Hematopoietic multipotent progenitor cell treated with erythropoietin and hydrocortisone succinate and interleukin-3 and kit ligand, for 6 days (in vitro differentiated cells): Measurements from ENCODE around the gene CCDC88C.
A peak's percentile ranks its signal among the peaks of the same experiment; 100 is the strongest.

ENCODE experiments used
- DNase-seq: peaks from one replicate; pipeline ENCODE4 v3.0.0-alpha.2; 2015

CCDC88C gene

GRCh38 chr14:91324606-91325575 is 92.7 kb downstream of the CCDC88C start:
- DNase-seq: no peak

GRCh38 chr14:91323671-91324605 is 93.7 kb downstream of the CCDC88C start:
- DNase-seq: peak; percentile 88

DNA sequence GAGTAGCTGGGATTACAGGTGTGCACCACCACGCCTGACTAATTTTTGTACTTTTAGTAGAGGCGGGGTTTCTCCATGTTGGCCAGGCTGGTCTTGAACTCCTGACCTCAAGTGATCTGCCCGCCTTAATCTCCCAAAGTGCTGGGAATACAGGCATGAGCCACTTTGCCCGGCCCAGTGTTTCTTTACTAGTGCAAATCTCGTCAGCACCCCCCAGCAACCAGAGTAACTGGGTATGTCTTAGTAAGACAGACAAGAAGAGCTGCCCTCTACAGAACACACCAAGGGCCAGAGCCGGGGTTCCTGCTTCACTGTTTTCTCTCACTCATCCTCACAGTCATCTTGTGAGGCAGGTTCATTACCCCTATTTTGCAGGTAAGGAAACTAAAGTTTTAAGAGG is 94.6 kb downstream of the CCDC88C start:
- DNase-seq: no peak

- no peak for DNase-seq
These were observed 95.0 kb downstream of the CCDC88C start for GRCh38 chr14:91322623-91323022.

DNA sequence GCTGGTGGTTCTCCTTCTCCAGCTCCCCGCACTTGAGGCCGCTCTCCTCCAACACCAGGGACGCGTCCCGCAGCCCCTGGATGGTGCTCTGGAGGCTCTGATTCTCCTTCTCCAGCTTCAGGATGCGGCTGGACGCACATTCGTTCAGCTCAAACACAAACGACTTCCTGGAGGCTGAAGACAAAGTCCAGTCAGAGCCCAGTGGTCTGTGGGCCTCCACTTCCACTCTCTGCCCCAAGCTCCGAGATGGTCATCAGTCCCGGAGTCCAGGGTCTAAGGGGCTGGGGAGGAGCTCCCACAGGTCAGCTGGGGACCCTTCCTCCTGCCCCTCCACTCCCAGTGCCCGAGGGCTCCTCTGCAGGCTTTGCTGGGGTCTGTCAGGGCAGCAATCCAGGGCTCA is 96.5 kb downstream of the CCDC88C start:
- DNase-seq: no peak

- no peak for DNase-seq
These were observed 97.4 kb downstream of the CCDC88C start for GRCh38 chr14:91320266-91320665.

DNA sequence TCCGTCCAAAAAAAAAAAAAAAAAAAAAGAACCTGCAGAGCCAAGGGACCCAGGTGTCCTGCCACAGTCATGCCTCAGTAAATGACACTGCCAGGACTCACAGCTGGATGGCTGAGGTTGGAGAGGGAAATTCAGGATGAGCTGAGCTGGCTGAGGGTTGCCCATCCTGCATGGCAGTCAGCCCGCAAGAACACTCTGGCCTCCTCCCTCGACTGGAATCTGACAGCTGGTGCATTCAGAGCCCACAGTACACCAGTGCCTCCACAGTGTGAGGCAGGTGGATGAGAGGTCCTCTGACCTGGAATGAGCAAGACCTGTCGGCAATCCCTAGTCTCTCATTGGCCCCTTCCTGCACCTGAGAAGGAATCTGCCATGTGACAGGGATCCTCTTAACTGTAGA is 98.7 kb downstream of the CCDC88C start:
- no peak for DNase-seq

DNA sequence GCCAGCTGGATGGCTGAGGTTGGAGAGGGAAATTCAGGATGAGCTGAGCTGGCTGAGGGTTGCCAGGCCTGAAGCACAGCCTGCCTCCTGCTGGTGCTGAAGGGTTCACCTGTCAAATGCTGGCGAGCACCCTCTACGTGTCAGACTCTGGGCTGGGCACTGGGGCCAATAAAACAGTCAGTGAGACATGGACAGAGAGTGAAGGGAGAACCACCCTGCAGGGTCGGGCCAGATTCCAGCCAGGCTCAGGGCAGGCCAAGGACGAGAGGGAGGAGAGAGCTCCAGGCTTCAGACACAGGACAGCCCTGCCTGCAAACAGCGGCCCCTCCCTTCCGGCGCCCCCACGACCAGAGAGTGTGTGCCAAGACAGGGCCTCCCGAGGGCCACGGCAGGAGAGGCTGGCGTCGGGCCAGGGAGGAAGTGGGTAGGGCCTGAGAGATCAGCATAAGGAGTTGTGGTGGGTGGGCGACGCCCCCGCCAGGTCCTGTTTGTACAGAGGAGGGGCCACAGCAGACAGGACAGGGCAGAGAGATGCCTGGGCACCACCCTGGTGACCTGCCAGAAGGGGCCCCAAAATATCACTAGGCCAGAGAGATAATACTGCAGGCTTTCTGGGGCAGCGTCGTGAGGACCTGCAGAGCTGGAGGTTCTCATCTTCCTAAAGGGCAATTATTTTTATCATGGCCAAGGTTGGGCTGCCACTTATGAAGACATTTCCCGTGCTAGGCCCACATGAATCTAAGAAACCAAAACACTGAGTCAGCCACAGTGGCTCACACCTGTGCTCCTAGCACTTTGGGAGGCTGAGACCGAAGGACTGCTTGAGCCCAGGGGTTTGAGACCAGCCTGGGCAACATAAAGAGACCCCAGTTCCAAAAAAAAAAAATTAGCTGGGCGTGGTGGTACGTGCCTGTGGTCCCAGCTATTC is 100.0 kb downstream of the CCDC88C start:
- peak; percentile 95 for DNase-seq

GRCh38 chr14:91316761-91317160 is 100.9 kb downstream of the CCDC88C start:
- DNase-seq: no peak

DNA sequence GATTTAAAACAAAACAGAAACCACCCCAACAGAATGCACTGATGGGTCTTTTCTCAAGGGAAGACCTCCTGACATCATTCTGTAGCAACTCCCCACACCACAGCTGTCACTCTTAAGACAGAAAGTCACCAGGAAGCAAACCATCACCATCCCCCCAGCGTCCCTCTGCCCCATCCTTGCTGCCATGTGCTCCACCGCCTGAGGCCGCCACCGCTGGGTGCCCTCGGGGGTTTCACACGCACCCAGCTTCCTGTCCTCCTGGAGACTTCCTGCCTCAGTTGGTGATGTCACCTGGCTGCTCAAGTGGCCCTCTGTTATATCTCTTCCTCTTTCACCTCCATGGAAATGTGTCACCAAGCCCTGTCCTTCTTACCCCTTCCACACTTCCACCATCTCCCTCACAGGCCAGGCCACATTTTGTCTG is 101.8 kb downstream of the CCDC88C start:
- peak; percentile 35 for DNase-seq

DNA sequence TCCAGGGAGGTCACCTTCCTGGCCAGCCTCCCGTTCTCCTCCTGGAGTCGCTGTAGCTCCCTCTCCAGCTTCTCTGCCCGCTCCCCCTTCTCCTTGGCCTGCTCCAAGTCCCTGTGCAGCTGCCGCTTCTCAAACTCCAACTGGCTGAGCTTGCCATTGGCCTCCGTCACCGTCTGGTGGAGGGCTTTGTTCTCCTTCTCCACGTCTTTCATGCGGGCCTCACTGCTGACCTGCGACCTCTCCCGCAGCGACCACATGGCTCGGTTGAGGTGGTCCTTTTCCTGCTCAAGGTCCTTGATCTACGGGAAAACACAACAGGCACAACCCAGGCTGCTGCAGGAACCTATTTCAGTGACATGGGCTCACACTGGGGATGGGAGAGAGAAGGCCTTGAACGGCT is 103.8 kb downstream of the CCDC88C start:
- DNase-seq: no peak

DNA sequence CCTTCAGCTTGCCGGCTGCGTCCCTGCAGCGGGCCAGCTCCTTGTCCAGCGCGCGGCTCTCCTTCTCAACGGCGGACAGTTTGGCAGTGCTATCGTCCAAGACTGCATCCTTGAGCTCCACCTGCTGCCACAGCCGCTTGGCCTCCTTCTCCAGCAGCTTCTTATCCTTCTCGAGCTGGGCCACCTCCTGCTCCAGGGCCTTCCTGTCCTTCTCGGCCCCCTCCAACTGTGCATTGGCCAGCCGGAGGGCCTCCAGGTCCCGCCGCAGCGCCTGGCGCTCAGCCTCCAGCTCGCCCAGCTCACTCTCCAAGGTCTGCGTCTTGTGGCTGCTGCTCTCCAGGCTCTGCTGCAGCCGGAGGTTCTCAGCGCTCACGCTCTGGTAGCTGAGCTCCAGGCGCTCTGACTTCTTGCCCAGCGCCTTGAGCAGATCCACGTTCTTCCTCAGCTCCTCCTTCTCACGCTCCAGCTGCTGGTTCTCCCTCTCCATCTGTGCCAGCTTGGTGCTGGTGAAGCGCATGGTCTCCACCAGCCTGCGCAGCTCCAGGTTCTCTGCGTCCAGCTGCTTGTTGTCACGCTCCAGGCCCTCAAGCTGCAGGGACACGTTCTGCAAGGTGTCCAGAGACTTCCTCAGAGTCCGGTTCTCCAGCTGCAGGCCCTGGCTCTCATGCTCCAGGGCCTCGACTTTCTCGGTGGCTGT is 104.3 kb downstream of the CCDC88C start:
- no peak for DNase-seq

- DNase-seq: peak; percentile 93
These were observed 106.3 kb downstream of the CCDC88C start for GRCh38 chr14:91311284-91311662.

DNA sequence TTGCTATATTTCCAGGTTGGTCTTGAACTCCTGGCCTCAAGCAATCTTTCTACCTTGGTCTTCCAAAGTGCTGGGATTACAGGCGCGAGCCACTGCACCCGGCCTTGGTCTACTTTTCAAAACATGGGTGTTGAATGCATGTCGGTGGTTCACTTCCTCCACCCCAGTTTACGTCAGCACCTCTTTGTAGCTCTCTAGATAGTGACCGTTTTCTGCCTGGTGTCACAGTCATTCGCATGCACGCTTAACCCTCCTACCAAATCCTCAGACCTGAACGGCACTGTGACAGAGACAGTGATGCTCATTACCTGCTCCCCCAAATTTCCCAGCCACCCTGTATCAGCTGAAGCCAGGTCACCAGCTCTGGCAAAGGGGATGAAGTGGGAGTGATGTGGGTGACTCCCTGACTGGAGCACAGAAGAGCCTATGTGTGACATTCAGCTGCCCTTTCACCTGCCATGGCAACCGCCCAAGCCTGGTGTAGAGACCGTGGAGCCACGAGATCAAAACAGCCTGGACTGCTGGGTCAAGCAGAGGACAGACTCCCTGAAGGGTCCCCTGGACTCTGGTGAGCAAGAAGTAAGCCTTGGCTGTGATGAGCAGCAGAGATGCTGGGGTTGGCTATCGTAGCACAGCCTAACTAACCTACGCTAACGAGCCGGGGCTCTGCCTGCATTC is 106.9 kb downstream of the CCDC88C start:
- DNase-seq: no peak

- no peak for DNase-seq
These were observed 107.8 kb downstream of the CCDC88C start for GRCh38 chr14:91309756-91310280.

GRCh38 chr14:91308337-91308736 is 109.3 kb downstream of the CCDC88C start:
- DNase-seq: no peak

- no peak for DNase-seq
These were observed 110.0 kb downstream of the CCDC88C start for GRCh38 chr14:91307652-91308051.

DNA sequence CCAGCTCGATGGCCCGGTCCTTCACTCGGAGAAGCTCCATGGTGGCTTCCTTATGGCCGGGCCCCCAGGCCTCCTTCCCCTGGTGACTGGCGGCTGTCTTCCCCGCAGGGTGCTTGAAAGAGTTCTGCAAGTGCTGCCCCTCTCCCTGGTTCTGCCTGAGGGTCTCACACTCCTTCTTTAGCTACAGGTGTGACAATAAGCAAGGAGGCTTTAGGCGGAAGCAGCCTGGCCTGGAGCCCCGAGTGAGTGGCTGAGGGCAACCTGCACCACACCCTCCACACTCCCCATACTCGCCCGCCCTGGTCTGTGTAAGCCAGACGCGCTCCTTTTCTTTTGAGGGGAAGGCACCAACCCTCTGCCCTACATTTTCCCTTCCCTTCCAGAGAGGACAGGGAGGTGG is 110.6 kb downstream of the CCDC88C start:
- DNase-seq: no peak

GRCh38 chr14:91306547-91306946 is 111.1 kb downstream of the CCDC88C start:
- no peak for DNase-seq

DNA sequence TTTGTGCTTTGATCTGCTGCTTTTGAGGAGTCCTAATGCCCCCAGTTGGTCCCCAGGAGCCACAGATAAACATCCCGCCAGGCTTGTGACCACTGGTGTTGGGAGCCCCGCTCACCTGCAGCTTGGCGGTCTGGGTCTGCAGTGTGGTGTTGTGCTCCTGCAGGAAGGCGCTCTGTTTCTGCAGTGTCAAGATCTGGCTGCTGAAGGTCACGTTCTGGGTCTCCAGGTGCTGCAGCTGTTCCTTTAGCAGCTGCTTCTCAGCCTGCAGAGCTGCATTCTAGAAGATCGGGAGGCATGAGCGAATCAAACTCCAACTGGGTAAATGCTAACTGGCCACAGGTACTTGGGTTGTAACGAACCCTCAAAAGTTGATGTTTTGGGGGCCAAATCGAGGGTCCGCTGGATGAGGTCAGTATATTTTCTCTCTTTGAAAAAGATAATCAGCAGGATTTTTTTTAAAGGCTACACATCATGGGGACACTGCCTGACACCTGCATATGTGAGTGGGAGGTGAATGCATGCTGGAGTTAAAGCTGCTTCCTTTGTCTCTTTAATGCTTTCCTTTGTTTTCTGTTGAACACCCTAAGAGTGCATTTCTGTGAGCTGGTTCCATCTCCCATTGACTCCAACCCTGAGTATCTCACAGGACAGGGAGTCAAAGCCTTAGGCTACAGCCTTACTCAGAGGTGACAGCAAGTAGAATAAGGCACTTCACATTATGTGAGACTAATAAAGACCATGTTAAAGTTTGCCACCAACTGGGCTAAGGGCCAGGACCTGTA is 111.8 kb downstream of the CCDC88C start:
- no peak for DNase-seq
